Loucy (cell line): ENCODE measurements around the gene MTERF2.

Experiments
- H2AFZ ChIP-seq: fragments of 200-600 bp; sonication (generic); 2 replicates; pipeline ENCODE4 v1.6.0; 2016; ENCODE audit warnings: antibody characterized with exemption, mild to moderate bottlenecking, low read length, moderate library complexity
- H3F3A ChIP-seq: fragments of 200-600 bp; 2 replicates; pipeline ENCODE4 v1.6.0; 2016; ENCODE audit warnings: antibody characterized with exemption, low read depth, mild to moderate bottlenecking
- H3K27me3 ChIP-seq: fragments of 200-600 bp; sonication (generic); 2 replicates; pipeline ENCODE4 v1.6.1; 2014; ENCODE audit warnings: low read length, mild to moderate bottlenecking; ENCODE audit not compliant: insufficient read depth, poor library complexity, severe bottlenecking
- H3K36me3 ChIP-seq: fragments of 200-600 bp; sonication (generic); 2 replicates; pipeline ENCODE4 v1.6.1; 2016; ENCODE audit warnings: low read length; ENCODE audit not compliant: insufficient read depth
- H3K4me1 ChIP-seq: fragments of 200-600 bp; sonication (generic); 2 replicates; pipeline ENCODE4 v1.5.1; 2014; ENCODE audit warnings: low read length, mild to moderate bottlenecking; ENCODE audit not compliant: insufficient read depth, poor library complexity, severe bottlenecking
- H3K4me2 ChIP-seq: fragments of 200-600 bp; sonication (generic); 2 replicates; pipeline ENCODE4 v1.6.0; 2014; ENCODE audit warnings: antibody characterized with exemption, low read length, low read depth, mild to moderate bottlenecking; ENCODE audit not compliant: poor library complexity, severe bottlenecking
- H3K4me3 ChIP-seq: fragments of 200-600 bp; sonication (generic); 2 replicates; pipeline ENCODE4 v1.5.1; 2014; ENCODE audit warnings: low read length, mild to moderate bottlenecking, mixed read lengths; ENCODE audit not compliant: poor library complexity, severe bottlenecking
- H3K79me2 ChIP-seq: fragments of 200-600 bp; sonication (generic); 2 replicates; pipeline ENCODE4 v1.6.1; 2014; ENCODE audit warnings: low read length; ENCODE audit not compliant: insufficient read depth
- H3K9ac ChIP-seq: fragments of 200-600 bp; sonication (generic); 2 replicates; pipeline ENCODE4 v1.6.0; 2014; ENCODE audit warnings: mild to moderate bottlenecking, low read depth, low read length, moderate library complexity; ENCODE audit not compliant: poor library complexity, severe bottlenecking
- H3K9me2 ChIP-seq: fragments of 200-600 bp; sonication (generic); replicated peaks from 2 replicates; pipeline ENCODE4 v1.6.1; 2016; ENCODE audit warnings: low read depth, low read length, mixed read lengths
- H3K9me3 ChIP-seq: fragments of 200-600 bp; sonication (generic); 2 replicates; pipeline ENCODE4 v1.6.1; 2014; ENCODE audit warnings: mild to moderate bottlenecking, antibody characterized with exemption, low read length, low read depth; ENCODE audit not compliant: insufficient read depth
- H4K20me1 ChIP-seq: fragments of 200-600 bp; sonication (generic); 2 replicates; pipeline ENCODE4 v1.6.0; 2014; ENCODE audit warnings: antibody characterized with exemption, low read length, mild to moderate bottlenecking; ENCODE audit not compliant: insufficient read depth, poor library complexity, severe bottlenecking
- CTCF ChIP-seq: fragments of 200-600 bp; sonication (generic); conservative IDR thresholded peaks from 2 replicates; pipeline ENCODE4 v1.5.1; 2014; ENCODE audit warnings: mild to moderate bottlenecking, antibody characterized with exemption, low read length
- EZH2phosphoT487 ChIP-seq: fragments of 200-600 bp; IDR thresholded peaks from 2 replicates; pipeline ENCODE4 v1.6.1; 2018; ENCODE audit warnings: antibody characterized with exemption, mild to moderate bottlenecking, moderate library complexity, borderline replicate concordance

The MTERF2 gene

GRCh38 chr12:106950591-106950990 is 36.4 kb downstream of the MTERF2 start:
- Histone ChIP-seq H2AFZ (no peak overlapping the region), H3F3A (no peaks in the 10 kb centered on the region), H3K9me2 (no peaks in the 10 kb centered on the region), H3K79me2 (peaks cover 20% of the 10 kb centered on the region), H3K4me3 (no peak overlapping the region), H4K20me1 (no peaks in the 10 kb centered on the region), H3K4me2 (no peak overlapping the region), H3K36me3 (no peaks in the 10 kb centered on the region), H3K9me3 (peaks cover 3% of the 10 kb centered on the region; the same call in 1 of the 2 replicates), H3K27me3 (no peaks in the 10 kb centered on the region), H3K9ac (no peak overlapping the region), H3K4me1 (peaks cover 13% of the 10 kb centered on the region)
- TF ChIP-seq CTCF: no peak
- no peak for TF ChIP-seq EZH2phosphoT487

GRCh38 chr12:106947461-106947860 is 39.5 kb downstream of the MTERF2 start:
- TF ChIP-seq CTCF (no peak), EZH2phosphoT487 (no peak)
- Histone ChIP-seq H2AFZ (no peak overlapping the region), H3K79me2 (no peaks in the 10 kb centered on the region), H3K9ac (no peak overlapping the region), H3K4me3 (no peak overlapping the region), H3F3A (no peaks in the 10 kb centered on the region), H3K4me1 (no peaks in the 10 kb centered on the region), H3K9me2 (no peaks in the 10 kb centered on the region), H3K27me3 (no peaks in the 10 kb centered on the region), H3K36me3 (no peaks in the 10 kb centered on the region), H4K20me1 (no peaks in the 10 kb centered on the region), H3K4me2 (no peak overlapping the region), H3K9me3 (peaks cover 8% of the 10 kb centered on the region; the same call in 1 of the 2 replicates)

- H3K9ac ChIP-seq: no peak overlapping the region
- H2AFZ ChIP-seq: no peak overlapping the region
- H3K4me1 ChIP-seq: no peaks in the 10 kb centered on the region
- no peak overlapping the region for H3K4me3 ChIP-seq
- no peaks in the 10 kb centered on the region for H3K79me2 ChIP-seq
- TF ChIP-seq CTCF (no peak), EZH2phosphoT487 (no peak)
- no peak overlapping the region for H3K4me2 ChIP-seq
- H3K9me2 ChIP-seq: no peaks in the 10 kb centered on the region
- H3K36me3 ChIP-seq: no peaks in the 10 kb centered on the region
- H3F3A ChIP-seq: no peaks in the 10 kb centered on the region
- H3K27me3 ChIP-seq: no peaks in the 10 kb centered on the region
- H4K20me1 ChIP-seq: no peaks in the 10 kb centered on the region
- peaks cover 8% of the 10 kb centered on the region; the same call in 1 of the 2 replicates for H3K9me3 ChIP-seq
These were observed 41.6 kb downstream of the MTERF2 start for GRCh38 chr12:106945261-106945851.
